HG03354 (cell line): ENCODE measurements around the gene PKN2.

Experiments used
- ATAC-seq: cut with Tn5 transposase; IDR thresholded peaks from one replicate; pipeline ENCODE4 v1.9.1; 2021; ENCODE audit warnings: mild to moderate bottlenecking; ENCODE audit not compliant: unreplicated experiment, poor library complexity, severe bottlenecking

PKN2 gene

DNA sequence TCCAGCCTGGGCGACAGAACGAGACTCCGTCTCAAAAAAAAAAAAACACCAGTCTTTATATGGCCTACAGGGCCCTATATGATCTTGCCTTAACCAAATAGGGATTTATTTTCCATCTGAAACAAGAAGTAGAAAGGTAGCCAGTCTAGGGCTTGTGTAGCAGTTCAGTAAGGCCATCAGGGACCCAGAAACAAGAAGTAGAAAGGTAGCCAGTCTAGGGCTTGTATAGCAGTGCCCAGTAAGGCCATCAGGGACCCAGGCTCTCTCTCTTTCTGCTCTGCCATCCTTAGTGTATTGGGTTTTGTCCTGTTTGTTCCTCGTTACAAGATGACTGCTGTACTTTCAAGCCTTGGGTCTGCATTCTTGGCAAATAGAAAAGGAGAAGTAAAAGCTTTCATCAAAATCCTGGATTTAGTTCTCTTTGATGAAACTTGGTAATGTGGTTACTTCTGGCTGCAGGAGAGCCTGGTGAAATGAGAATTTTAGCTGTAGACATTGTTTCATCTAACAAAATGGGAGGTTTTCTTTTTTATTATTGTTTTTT lies 46.1 kb downstream of the PKN2 start:
- no peak for ATAC-seq

DNA sequence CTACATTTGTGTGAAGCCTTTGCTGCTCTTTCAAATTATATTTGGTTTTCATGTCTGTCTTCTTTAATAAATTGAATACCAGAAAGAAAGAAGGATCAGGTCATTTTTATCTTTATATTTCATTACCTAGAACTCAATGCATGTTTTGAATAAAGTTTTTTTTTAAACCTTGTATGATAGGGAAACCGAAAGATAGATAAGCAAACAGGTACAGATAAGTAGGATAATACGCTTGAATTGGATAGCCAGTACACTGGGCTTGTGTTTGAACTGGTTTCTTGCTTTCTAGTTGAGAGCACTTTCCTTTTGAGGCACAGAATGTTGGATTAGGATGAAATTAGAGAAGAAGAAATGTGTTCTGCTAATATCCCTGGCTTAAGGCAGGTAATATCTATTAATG lies 46.9 kb downstream of the PKN2 start:
- ATAC-seq: no peak

DNA sequence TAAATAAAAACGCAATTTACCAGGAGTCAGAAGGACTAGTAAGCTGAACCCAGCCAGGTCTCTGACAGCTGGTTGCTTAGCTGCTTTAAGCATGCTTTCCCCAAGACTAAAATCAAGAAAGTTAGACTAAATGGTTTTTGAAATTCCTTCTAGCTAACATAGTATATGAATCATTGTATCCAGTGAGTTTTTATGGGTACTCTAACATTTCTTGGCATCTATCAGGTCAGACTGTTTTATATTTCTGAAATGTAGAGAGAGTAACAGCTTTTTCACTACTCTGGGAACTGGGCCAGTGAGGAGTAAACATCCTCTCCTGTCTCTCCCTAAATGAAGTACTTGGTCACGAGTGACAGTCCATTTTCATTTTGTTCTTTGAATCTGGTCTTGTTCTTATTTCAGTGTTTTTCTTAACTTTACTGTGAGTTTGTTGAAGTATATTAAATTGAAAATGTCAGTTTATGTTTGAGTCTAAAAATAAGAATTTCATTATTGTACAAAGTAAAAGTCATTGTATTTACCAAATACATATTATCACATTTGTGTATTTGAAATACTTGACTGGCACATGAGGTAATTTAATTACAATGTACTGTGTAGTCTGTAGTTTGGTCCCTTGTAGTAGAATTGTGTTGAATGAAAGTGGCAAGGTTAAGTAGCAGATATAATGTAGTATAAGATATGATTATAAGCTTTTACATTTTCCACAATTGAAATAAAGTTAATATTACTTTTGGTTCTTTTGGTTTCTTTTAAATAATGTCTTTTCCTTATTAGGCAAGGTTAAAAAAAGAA lies 47.6 kb downstream of the PKN2 start:
- no peak for ATAC-seq

DNA sequence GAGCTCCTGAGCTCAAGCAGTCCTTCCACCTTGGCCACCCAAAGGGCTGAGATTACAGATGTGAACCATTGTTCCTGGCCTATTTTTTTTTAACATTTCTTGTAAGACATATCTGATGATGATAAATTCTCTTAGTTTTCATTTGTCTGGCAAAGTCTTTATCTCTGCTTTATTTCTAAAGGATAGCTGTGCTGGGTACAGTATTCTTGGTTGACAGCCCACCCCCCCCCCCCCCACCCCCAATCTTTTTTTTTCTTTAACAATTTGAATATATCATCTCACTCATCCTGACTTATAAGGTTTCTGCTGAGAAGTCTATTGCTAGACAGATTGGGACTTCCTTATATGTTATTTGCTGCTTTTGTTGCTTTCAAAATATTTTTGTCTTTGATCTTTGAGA lies 51.3 kb downstream of the PKN2 start:
- ATAC-seq: no peak

DNA sequence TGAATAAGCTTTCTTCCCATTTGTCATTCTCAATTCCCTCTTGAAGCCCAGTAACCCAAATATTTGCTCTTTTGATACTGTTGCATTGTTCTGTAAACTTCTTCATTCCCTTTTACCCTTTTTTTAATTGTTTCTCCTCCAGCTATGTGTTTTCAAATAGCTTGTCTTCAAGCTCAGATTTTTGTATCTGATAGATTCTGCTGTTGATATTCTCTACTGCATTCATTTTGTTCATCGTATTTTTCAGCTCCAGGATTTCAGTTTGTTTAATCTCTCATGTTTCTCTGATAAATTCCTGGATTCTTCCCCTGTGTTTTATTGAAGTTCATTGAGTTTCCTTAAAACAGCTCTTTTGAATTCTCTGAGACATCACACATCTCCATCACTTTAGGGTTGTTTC lies 51.8 kb downstream of the PKN2 start:
- no peak for ATAC-seq

DNA sequence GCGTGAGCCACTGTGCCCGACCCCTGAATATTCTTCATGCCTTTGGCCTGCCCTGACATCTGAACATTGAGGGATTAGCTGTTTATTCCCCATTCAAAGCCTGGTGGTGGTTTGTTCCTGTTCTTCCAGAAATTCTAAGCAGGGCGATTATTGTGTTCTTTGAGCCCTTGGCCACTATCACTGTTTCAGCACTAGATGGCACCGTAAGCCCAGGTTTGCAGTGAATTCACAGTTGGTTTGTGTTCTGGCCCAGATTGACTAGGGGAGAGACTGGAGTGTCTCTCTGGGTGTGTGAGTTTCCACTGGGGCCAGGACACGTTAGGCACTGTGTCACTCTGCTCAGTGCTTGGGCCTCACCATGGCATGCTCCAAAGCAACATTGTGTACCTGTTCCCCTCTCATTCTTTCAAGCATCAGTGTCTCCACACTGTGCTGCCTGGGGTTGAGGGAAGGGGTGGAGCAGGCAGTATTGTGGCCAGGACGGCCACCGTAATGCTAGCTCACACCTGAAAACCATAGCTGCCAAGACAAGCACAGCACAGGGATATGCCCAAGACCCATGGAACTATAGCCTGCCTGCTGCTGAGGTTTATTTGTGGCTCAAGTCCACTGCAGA lies 52.7 kb downstream of the PKN2 start:
- no peak for ATAC-seq

DNA sequence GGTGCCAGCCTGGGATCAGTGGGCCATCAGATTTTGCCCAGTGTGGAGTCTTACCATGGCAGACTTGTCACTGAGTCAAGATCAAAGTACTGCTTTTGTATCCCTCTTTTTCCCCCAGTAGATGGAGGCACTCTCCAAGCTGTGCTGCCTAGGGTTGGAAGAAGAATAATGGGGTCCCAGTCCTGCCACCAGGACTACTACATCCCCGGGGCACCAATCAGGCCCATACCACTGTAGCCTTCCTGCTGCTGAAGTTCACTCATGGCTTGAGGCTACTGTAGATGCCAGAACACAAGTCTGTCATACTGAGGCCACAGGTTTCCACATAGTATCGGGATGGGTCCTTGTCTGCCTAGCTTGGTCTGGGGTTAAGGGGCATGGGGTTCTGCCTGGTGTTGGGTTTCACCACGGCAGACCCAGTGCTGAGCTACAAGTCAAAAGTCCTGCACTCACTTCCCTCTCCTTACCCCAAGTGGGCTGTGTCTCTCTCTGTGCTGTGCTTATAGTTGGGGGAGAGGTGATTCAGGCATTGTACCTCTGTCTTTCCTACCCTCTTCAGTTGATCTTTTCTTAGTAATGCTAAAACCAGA lies 53.4 kb downstream of the PKN2 start:
- no peak for ATAC-seq

DNA sequence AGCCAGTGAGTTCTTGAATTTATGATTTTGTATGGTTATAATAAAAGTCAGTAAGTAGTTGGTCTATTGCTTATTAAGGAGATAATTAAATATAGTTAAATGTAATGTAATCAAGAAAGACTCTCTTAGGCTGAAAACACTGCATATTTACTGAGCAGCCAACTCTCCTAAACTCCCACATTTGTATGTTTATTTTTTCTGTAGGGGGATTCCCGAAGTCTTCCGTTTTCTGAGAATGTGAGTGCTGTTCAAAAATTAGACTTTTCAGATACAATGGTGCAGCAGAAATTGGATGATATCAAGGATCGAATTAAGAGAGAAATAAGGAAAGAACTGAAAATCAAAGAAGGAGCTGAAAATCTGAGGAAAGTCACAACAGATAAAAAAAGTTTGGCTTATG lies 56.7 kb downstream of the PKN2 start:
- ATAC-seq: no peak

DNA sequence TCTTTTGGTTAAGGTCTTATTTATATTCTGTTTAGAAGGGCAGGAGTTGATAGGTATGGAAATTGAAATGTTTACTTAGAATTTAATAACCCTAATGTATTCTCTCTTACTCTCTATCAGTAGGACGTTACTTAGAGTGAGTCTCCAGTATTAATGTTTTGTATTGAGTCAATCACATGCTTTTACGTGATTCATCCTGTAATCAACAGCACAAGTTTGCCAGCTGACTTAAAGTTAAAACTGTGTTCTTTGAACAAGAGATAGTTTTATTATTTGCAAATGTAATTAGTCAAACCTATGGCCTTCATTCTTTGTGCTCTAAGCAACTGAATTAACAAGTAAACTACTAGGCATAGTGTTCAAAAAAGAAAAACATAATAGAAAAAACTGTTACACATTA lies 57.3 kb downstream of the PKN2 start:
- no peak for ATAC-seq

DNA sequence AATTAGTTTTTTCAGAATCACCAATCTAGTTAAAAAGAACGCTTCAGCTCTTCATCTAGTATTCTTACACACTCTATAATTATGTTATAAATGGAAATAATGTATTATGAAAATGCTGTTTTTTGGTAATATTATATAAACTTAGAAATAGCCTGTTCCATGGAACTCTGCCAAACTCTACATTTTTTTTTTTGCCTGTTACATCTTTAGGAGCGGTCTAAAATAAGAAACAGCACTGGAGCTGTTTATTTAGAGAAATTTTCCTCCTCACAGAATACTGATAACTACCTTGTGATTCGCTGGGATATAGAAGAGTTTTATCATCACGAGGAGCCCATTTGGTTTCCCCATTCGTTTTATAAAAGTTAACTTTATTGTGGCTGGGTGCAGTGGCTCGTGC lies 58.5 kb downstream of the PKN2 start:
- ATAC-seq: no peak

DNA sequence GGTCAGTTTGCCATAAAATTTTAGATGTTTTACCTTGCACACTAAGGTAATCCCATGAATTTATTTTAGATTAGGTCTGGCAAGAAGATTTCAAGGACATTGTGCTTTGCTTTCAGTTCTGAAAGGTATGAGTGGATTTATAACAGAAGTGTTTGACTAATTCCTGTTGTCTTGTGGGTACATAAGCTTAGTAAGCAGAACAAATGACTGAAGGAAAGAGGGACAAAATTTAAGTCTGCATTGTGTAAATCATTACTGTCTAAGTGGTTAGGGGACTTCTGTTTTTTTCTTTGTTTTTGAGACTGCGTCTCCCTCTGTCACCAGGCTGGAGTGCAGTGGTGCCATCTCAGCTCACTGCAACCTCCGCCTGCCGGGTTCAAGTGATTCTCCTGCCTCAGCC lies 60.1 kb downstream of the PKN2 start:
- ATAC-seq: no peak

DNA sequence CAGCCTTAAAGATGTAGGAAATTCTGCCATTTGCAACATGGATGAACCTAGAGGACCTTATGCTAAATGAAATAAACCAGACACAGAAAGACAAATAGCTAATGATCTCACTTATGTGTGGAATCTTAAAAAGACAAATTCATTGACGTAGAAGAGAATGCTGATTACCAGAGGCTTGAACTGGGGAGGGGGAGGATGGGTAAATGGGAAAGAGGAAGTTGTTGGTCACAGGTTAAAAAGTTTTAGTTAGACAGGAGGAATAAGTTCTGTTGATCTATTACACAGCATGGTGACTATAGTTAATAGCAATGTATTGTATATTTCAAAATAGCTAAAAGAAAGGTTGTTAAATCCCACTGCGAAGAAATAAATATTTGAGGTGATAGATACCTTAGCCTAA lies 62.8 kb downstream of the PKN2 start:
- no peak for ATAC-seq

DNA sequence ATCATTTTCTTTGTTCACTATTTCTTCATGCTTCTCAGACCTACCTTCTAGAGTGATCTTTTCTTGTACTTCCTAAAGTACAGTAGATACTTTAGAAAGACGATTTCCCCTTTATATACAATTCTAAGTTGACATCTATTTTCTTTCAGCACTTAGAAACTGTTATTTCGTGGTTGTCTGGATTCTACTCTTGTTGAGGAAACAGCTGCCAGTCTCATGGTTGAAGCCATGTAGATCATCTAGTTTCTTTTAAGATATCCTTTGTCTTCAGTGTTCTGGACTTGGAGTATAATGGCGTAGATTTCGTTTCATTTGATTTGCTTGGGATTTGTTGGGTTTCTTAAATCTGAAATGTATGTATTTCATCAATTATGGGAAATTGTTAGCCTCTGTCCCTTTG lies 67.6 kb downstream of the PKN2 start:
- no peak for ATAC-seq

DNA sequence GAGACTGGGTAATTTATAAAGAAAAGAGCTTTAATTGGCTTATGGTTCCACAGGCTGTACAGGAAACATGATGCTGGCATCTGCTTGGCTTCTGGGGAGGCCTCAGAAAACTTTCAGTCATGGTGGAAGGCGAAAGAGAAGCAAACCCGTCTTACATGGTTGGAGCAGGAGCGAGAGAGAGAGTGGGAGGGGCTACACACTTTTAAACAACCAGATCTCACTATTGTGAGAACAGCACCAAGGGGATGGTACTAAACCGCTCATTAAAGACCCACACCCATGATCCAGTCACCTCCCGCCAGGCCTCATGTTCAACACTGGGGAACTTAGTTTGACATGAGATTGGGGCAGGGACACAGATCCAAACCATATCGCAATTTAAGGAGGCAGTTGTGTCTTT lies 69.4 kb downstream of the PKN2 start:
- ATAC-seq: no peak

DNA sequence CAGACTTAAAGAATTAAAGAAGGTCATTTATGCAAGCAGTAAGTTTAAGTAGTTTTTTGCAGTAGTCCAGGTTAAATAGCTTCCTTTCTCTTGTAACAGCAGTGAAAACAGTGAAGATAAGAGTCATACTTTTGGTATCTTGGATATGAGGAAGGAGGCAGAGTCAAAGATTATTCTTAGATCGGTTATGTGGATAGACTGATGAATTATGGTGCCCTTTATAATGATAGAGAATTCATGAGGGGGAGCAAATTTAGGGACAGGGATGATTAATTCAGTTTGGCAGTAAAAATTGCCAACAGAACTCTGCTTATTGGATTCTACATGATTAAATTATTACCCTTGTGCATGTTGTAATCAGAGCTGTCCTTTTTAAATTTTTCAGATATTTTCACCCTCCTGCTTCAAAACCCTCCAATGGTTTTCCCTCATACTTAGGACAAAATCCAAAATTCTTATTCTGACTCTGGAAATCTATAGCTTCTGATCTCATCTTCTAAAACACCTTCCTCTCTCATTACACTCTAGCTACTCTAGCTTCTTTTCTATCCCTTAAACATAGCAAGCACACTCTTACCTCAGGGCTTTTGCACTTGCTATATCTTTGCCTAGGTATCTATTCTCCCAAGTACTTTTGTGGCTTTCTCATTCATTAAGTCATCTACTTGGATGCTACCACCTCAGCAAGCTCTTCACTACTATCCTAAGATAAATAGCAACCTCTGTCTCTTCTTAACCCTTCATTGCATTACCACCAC lies 79.8 kb downstream of the PKN2 start:
- no peak for ATAC-seq

DNA sequence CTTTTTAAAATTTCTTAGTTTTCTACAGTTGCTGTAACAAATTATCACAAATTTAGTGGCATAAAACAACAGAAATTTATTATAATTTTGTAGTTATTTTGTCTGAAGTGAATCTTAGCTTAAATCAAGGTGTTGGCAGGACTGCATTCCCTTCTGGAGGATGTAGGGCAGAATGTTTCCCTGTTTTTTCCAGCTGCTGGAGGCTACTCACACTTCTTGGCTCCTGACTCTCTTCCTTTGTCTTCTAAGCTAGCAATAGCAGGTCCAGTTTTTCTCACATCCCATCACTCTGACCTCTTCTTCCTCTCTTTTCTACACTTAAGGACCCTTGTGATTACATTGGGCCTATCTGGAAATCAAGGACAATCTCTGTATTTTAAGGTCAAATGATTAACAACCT lies 84.1 kb downstream of the PKN2 start:
- ATAC-seq: no peak

DNA sequence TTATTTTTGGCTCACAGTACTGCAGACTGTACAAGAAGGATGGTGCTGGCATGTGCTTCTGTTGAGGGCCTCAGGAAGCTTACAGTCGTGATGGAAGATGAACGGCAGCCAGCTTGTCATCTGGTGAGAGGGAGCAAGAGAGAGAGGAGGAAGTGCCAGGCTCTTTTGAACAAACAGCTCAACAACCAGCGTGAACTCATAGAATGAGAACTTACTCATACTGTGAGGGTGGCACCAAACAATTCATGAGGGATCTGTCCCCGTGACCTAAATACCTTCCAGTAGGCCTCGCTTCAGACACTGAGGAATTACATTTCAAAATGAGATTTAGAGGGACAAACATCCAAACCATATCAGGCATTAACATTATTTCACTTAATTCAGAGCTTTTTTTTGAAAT lies 84.7 kb downstream of the PKN2 start:
- ATAC-seq: no peak

DNA sequence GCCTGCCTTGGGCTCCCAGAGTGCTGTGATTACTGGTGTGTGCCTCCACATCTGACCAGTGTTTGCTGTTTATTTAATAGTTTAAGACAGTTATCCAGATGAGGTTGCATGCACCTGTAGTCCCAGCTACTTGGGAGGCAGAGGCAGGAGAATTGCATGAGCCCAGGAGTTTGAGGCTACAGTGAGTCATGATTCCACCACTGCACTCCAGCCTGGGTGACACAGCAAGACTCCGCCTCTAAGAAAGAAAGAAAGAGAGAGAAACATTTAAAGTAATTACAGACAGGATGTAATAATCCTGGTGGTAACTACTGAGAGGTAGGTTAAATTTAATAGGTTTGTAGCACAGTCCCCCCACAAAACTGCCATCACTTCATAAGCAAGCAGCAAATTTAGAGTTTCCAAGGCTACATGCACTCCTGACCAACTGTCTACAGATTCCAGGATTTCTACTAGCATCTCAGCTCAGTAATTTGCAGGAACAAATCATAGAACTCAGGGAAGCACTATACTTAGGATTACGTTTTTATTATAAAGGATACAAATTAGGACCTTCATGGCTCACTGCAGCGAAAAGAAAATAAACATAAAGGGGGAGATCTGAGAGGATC lies 89.6 kb downstream of the PKN2 start:
- no peak for ATAC-seq

DNA sequence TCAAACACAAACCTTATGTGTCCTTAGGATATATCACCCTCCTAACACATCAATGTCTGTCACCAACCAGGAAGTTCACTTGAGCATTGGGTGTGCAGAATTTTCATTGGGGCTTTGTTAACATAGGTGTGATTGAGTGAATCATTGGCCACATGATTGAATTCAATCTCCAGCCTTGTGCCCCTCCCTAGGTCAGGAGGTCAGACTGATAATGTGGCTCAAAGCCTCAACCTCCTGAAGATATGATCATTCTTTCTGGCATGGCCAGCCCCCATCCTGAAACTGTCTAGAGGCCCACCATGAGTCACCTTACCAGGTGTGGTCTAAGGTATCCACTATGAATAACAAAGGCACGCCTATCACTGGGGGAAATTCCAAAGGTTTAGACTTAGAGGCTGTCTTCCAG lies 90.1 kb downstream of the PKN2 start:
- no peak for ATAC-seq

DNA sequence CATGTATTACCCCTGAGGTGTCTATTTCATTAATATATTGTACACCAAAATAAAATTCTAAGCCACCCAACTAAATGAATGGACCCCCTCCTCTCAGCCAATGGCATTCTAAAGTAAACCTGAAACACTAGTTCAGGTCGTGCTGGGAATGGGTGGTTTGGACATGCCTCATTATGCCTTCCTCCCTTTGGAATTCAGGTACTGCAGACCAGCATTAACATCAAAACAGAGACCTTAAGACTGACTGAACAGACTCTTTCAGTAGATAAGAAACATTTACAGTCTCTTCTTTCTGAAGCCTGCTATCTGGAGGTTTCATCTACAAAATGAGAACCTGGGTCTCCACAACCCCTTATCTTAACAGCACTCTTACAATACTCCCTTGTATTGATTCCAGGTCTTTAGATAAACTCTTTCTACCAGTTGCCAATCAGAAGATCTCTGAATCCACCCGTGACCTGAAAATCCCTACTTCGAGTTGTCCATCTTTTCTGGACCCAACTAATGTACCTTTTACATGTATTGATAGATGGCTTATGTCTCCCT lies 93.6 kb downstream of the PKN2 start:
- ATAC-seq: no peak
